ENCODE data around the gene KRT86.

KRT86 gene

DNA sequence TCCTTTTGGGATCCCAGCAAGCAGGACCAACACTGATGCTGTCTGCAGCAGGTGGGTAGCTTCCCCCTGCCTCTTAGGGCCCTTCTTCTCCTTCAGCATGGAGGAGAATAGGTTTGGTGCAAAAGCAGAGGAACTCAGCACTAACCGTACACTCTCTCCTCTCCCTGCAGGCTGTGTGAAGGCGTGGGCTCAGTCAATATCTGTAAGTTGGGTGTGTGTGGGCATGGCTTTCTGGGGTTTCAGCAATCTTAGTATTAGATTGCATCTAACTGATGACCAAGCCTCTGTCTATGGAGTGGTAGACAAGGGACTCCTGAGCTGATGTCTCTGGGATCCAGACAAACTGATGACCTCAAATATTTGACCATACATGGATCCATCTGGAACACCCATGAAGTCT lies 78.5 kb downstream of the KRT86 start:
- no peaks in the 10 kb centered on the region for H3K36me3 Mint-ChIP-seq
- no peak overlapping the region for H3K4me3 Mint-ChIP-seq
- H3K27me3 Mint-ChIP-seq, result no peaks in the 10 kb centered on the region
- H3K4me1 Mint-ChIP-seq, result peaks cover 27% of the 10 kb centered on the region
- H3K9me3 Mint-ChIP-seq, result no peaks in the 10 kb centered on the region
- H3K27ac Mint-ChIP-seq, result peak overlapping the region; percentile 86

- H3K27me3 Mint-ChIP-seq, result no peaks in the 10 kb centered on the region
- H3K36me3 Mint-ChIP-seq, result no peaks in the 10 kb centered on the region
- H3K27ac Mint-ChIP-seq, result peak overlapping the region; percentile 21
- no peaks in the 10 kb centered on the region for H3K9me3 Mint-ChIP-seq
- H3K4me1 Mint-ChIP-seq, result peaks cover 35% of the 10 kb centered on the region
- no peak overlapping the region for H3K4me3 Mint-ChIP-seq
Measured at GRCh38 chr12:52353766-52354165, 79.3 kb downstream of the KRT86 start.

GRCh38 chr12:52354200-52354599 lies 79.8 kb downstream of the KRT86 start:
- H3K4me1 Mint-ChIP-seq, result peaks cover 39% of the 10 kb centered on the region
- H3K4me3 Mint-ChIP-seq, result no peak overlapping the region
- no peak overlapping the region for H3K27ac Mint-ChIP-seq
- H3K36me3 Mint-ChIP-seq, result no peaks in the 10 kb centered on the region
- H3K27me3 Mint-ChIP-seq, result no peaks in the 10 kb centered on the region
- H3K9me3 Mint-ChIP-seq, result no peaks in the 10 kb centered on the region

GRCh38 chr12:52355176-52355575 lies 80.7 kb downstream of the KRT86 start:
- Mint-ChIP-seq H3K9me3 (no peaks in the 10 kb centered on the region), H3K27ac (no peak overlapping the region), H3K36me3 (no peaks in the 10 kb centered on the region), H3K27me3 (no peaks in the 10 kb centered on the region), H3K4me3 (no peak overlapping the region), H3K4me1 (peaks cover 46% of the 10 kb centered on the region)

- Mint-ChIP-seq H3K9me3 (no peaks in the 10 kb centered on the region), H3K4me3 (no peak overlapping the region), H3K4me1 (peaks cover 40% of the 10 kb centered on the region), H3K27me3 (no peaks in the 10 kb centered on the region), H3K27ac (no peak overlapping the region), H3K36me3 (no peaks in the 10 kb centered on the region)
Measured at GRCh38 chr12:52356031-52356761, 81.8 kb downstream of the KRT86 start.

- no peak overlapping the region for H3K4me3 Mint-ChIP-seq
- no peaks in the 10 kb centered on the region for H3K36me3 Mint-ChIP-seq
- H3K27ac Mint-ChIP-seq, result peak overlapping the region; percentile 56
- H3K9me3 Mint-ChIP-seq, result no peaks in the 10 kb centered on the region
- peaks cover 34% of the 10 kb centered on the region for H3K4me1 Mint-ChIP-seq
- H3K27me3 Mint-ChIP-seq, result no peaks in the 10 kb centered on the region
Measured at GRCh38 chr12:52356762-52357580, 82.5 kb downstream of the KRT86 start.
